Suprapubic skin (tissue), 3 donors: ENCODE measurements around the gene C4BPB.

Source experiments
- CTCF ChIP-seq, 2 donors: fragments of 200-600 bp in 1 of 2; fragments of 450-650 bp in 1 of 2; sonication (generic) in 1 of 2; IDR thresholded peaks; one replicate each; pipeline ENCODE4 v1.5.1; 2016 to 2019; ENCODE audit warnings: antibody characterized with exemption in 2 of 2, mild to moderate bottlenecking in 1 of 2, moderate library complexity in 1 of 2
- POLR2A ChIP-seq, 2 donors: fragments of 450-650 bp; IDR thresholded peaks; one replicate each; pipeline ENCODE4 v1.6.1; 2017; ENCODE audit warnings: antibody characterized with exemption in 2 of 2, mild to moderate bottlenecking in 2 of 2, moderate library complexity in 2 of 2

- TF ChIP-seq POLR2A (IDR thresholded peaks at IDR 0.05) (peak in 1 of 2 donors; percentile 65), CTCF (IDR thresholded peaks at IDR 0.05) (peak in 1 of 2 donors; percentile 30)
Measured at GRCh38 chr1:207052911-207053769, 35.5 kb upstream of the C4BPB start, which contains the start of gene PFKFB2.
